Gastroesophageal sphincter (tissue), 4 donors: ENCODE measurements around the gene TXNDC11. TPM values are rescaled to one million over a fixed set of nuclear protein-coding genes. Genes with fewer than 3 reads are reported as not detected.

ENCODE experiments used
- ATAC-seq: fragments of 150-250 bp; one replicate; pipeline ENCODE4 v1.9.1; 2016; ENCODE audit warnings: mild to moderate bottlenecking, moderate library complexity
- H3K27ac ChIP-seq, 4 donors: fragments of 200-600 bp; sonication (generic) in 3 of 4; 1 replicate in 3 of 4; 2 replicates in 1 of 4; pipeline ENCODE4 v1.5.1; 2016 to 2019
- H3K27me3 ChIP-seq: fragments of 200-600 bp; sonication (generic); one replicate; pipeline ENCODE4 v1.5.1; 2019
- H3K36me3 ChIP-seq, 2 donors: fragments of 200-600 bp; sonication (generic); one replicate each; pipeline ENCODE4 v1.5.1; 2019; ENCODE audit warnings: control low read depth in 1 of 2
- H3K4me1 ChIP-seq, 3 donors: fragments of 200-600 bp; sonication (generic); 1 replicate in 2 of 3; 2 replicates in 1 of 3; pipeline ENCODE4 v1.5.1; 2016 to 2019; ENCODE audit warnings: control low read depth in 2 of 3
- H3K4me3 ChIP-seq, 2 donors: fragments of 200-600 bp; sonication (generic); one replicate each; pipeline ENCODE4 v1.5.1; 2019; ENCODE audit warnings: mild to moderate bottlenecking in 1 of 2, moderate library complexity in 1 of 2
- H3K9me3 ChIP-seq, 3 donors: fragments of 200-600 bp; sonication (generic); one replicate each; pipeline ENCODE4 v1.5.1; 2017 to 2019; ENCODE audit warnings: control low read depth in 2 of 3
- CTCF ChIP-seq, 4 experiments: fragments of 200-600 bp in 2 of 4; fragments of 450-650 bp in 2 of 4; sonication (generic) in 1 of 4; IDR thresholded peaks; one replicate each; pipeline ENCODE4 v1.5.1; 2017 to 2019; ENCODE audit warnings: antibody characterized with exemption in 4 of 4, mild to moderate bottlenecking in 2 of 4, moderate library complexity in 2 of 4
- EP300 ChIP-seq: sonication (generic); formaldehyde crosslinking; IDR thresholded peaks from one replicate; pipeline ENCODE4 v1.6.1; 2017; ENCODE audit warnings: antibody characterized with exemption, mild to moderate bottlenecking
- POLR2A ChIP-seq, 2 donors: fragments of 450-650 bp; IDR thresholded peaks; one replicate each; pipeline ENCODE4 v1.6.1; 2017; ENCODE audit warnings: antibody characterized with exemption in 2 of 2, mild to moderate bottlenecking in 2 of 2, moderate library complexity in 1 of 2
- POLR2AphosphoS5 ChIP-seq: sonication (generic); formaldehyde crosslinking; IDR thresholded peaks from one replicate; pipeline ENCODE4 v1.6.1; 2017; ENCODE audit warnings: antibody characterized with exemption
- WGBS, 2 donors: methylation state at CpG; one replicate each; pipeline ENCODE4 v1.1.5; 2018; ENCODE audit warnings: low coverage in 1 of 2; 5-methylcytosine and 5-hydroxymethylcytosine counted together
- total RNA-seq, 4 donors: library from RNA; depleted of rRNA; stranded (reverse); fragments of >200 nt; gene quantifications; one replicate each; pipeline ENCODE4 v1.1.0, GENCODE V29; 2016

The TXNDC11 gene
- total RNA-seq, 4 donors from 2014 or later, result 30.2 to 53.5 (median 46.4) TPM

GRCh38 chr16:11689031-11689840, 53.4 kb downstream of the TXNDC11 start:
- Histone ChIP-seq H3K36me3 (peaks cover 0 to 71% of the 10 kb centered on the region in 2 donors), H3K4me1 (peaks cover 0 to 54% (median 24%) of the 10 kb centered on the region in 3 donors), H3K27me3 (no peaks in the 10 kb centered on the region), H3K4me3 (no peak overlapping the region), H3K9me3 (no peaks in the 10 kb centered on the region), H3K27ac (peak overlapping the region in 2 of 4 donors; percentile 60 to 70)
- WGBS, 2 donors, result 76 to 85% methylated on average over 2 to 3 of the region's 3 CpGs
- TF ChIP-seq CTCF (IDR thresholded peaks at IDR 0.05) (no peak), POLR2A (IDR thresholded peaks at IDR 0.05) (no peak), POLR2AphosphoS5 (no peak), EP300 (no peak)
- no peak for ATAC-seq

- ATAC-seq, result no peak
- Histone ChIP-seq H3K27me3 (no peaks in the 10 kb centered on the region), H3K36me3 (peaks cover 0 to 71% of the 10 kb centered on the region in 2 donors), H3K4me3 (no peak overlapping the region), H3K27ac (peak overlapping the region in 3 of 4 donors; percentile 60 to 70 (median 65)), H3K9me3 (no peaks in the 10 kb centered on the region), H3K4me1 (peaks cover 0 to 54% (median 24%) of the 10 kb centered on the region in 3 donors)
- WGBS, 2 donors, result 23 to 33% methylated on average over 1 of the region's 1 CpG
- TF ChIP-seq CTCF (IDR thresholded peaks at IDR 0.05), result no peak
- TF ChIP-seq POLR2A (IDR thresholded peaks at IDR 0.05), result no peak
- no peak for TF ChIP-seq EP300
- no peak for TF ChIP-seq POLR2AphosphoS5
Observed at GRCh38 chr16:11688520-11688886, 54.2 kb downstream of the TXNDC11 start.

- TF ChIP-seq CTCF (IDR thresholded peaks at IDR 0.05) (no peak), POLR2AphosphoS5 (no peak), POLR2A (IDR thresholded peaks at IDR 0.05) (no peak), EP300 (no peak)
- WGBS, 2 donors, result 82 to 86% methylated on average over 9 to 12 of the region's 13 CpGs
- ATAC-seq, result no peak
- Histone ChIP-seq H3K4me1 (peaks cover 0 to 60% (median 26%) of the 10 kb centered on the region in 3 donors), H3K36me3 (peaks cover 0 to 72% of the 10 kb centered on the region in 2 donors), H3K27me3 (no peaks in the 10 kb centered on the region), H3K4me3 (no peak overlapping the region), H3K27ac (peak overlapping the region in 3 of 4 donors; percentile 60 to 70 (median 65)), H3K9me3 (no peaks in the 10 kb centered on the region)
Observed at GRCh38 chr16:11687601-11688519, 54.8 kb downstream of the TXNDC11 start.

- H3K4me1 ChIP-seq, result peaks cover 0 to 70% (median 34%) of the 10 kb centered on the region in 3 donors
- no peak for ATAC-seq
- H3K27me3 ChIP-seq, result no peaks in the 10 kb centered on the region
- WGBS, 2 donors, result 28 to 44% methylated on average over 5 to 6 of the region's 6 CpGs
- no peak for TF ChIP-seq EP300
- TF ChIP-seq CTCF (IDR thresholded peaks at IDR 0.05), result no peak
- TF ChIP-seq POLR2AphosphoS5, result no peak
- TF ChIP-seq POLR2A (IDR thresholded peaks at IDR 0.05), result no peak
- H3K4me3 ChIP-seq, result no peak overlapping the region
- no peaks in the 10 kb centered on the region for H3K9me3 ChIP-seq
- H3K27ac ChIP-seq, result peak overlapping the region in 3 of 4 donors; percentile 60 to 70 (median 65)
- peaks cover 0 to 72% of the 10 kb centered on the region in 2 donors for H3K36me3 ChIP-seq
Observed at GRCh38 chr16:11686713-11687380, 55.8 kb downstream of the TXNDC11 start.
